Pancreas (tissue), 10 donors: Measurements from ENCODE around the gene MATK. TPM values are rescaled to one million over a fixed set of nuclear protein-coding genes. Genes with fewer than 3 reads are reported as not detected.

Experiments used
- ATAC-seq, 4 donors: fragments of 200-7000 bp; cut with Tn5 transposase; one replicate each; pipeline versions ENCODE4 v1.8.0 to v1.9.1; 2020; ENCODE audit warnings: mild to moderate bottlenecking in 4 of 4, moderate library complexity in 4 of 4
- DNase-seq, 6 donors: peaks; one replicate each; pipeline ENCODE4 v3.0.0-alpha.2; 2020
- FAIRE-seq: peaks from 2 replicates; lab custom pipeline; 2012; peaks lifted over from hg19 to GRCh38; lab: Jason Lieb, UNC
- H3K27ac ChIP-seq, 4 donors: fragments of 200-600 bp; sonication (generic); 1 replicate in 3 of 4; 2 replicates in 1 of 4; pipeline versions ENCODE4 v1.5.0 to v1.8.0; 2020
- H3K27me3 ChIP-seq, 4 donors: fragments of 200-600 bp; one replicate each; pipeline ENCODE4 v1.8.0; 2021
- H3K36me3 ChIP-seq, 3 donors: fragments of 200-600 bp; sonication (generic) in 1 of 3; one replicate each; pipeline versions ENCODE4 v1.5.0 to v1.8.0; 2020 to 2021
- H3K4me1 ChIP-seq, 3 donors: fragments of 200-600 bp; one replicate each; pipeline ENCODE4 v1.8.0; 2021
- H3K4me3 ChIP-seq, 4 donors: fragments of 200-600 bp; sonication (generic) in 2 of 4; one replicate each; pipeline versions ENCODE4 v1.5.0 to v1.8.0; 2020 to 2021
- H3K9me3 ChIP-seq, 4 donors: fragments of 200-600 bp; one replicate each; pipeline ENCODE4 v1.8.0; 2021
- WGBS, 2 donors: extraction: QIAGEN DNeasy Blood & Tissue Kit; methylation state at CpG; one replicate each; pipeline ENCODE4 v1.1.7; 2013; 5-methylcytosine and 5-hydroxymethylcytosine counted together
- intact Hi-C, 3 donors: fragments of 100-400 bp; cut with DNase I; formaldehyde crosslinking; loops; one replicate each; pipeline versions ENCODE4 v1.11.1 to v1.14.2; 2022
- polyA plus RNA-seq, 2 donors: library from polyadenylated mRNA; stranded (reverse); fragments of 200-250 nt; gene quantifications; one replicate each; pipeline ENCODE4 v1.2.3, GENCODE V29; 2013
- total RNA-seq, 6 donors: library from RNA; stranded (reverse); fragmentation: NEBNext Ultra II Directional in 4 of 6; extraction: Animal tissue kit (Norgen Biotek cat#: 25700) in 4 of 6; gene quantifications; one replicate each; pipeline versions ENCODE4 v1.2.1 to v1.2.4, GENCODE V29; 2021 to 2023
- TF ChIP-seq, protein P1 (sequence below), 4 donors: fragments of 200-600 bp; sonication (generic) in 3 of 4; IDR thresholded peaks; one replicate each; pipeline versions ENCODE4 v1.5.0 to v1.8.0; 2021; ENCODE audit warnings: antibody characterized with exemption in 4 of 4
- donor health status: healthy with polysubstance abuse.
- donor health status: DM: no; HTN: no; CAD: no; lungs with moderate emphysema.
- donor health status: DM: no; HTN: no; CAD: no.
- donor health status: control.
- donor health status: control.
- donor health status: Bipolar disorder and iron deficiency.
- donor health status: DM: yes; HTN: yes; CAD: no.
- donor health status: DM: no; HTN: no; CAD: no.
- donor health status: DM: no; HTN: no; CAD: no.
- donor health status: DM: yes; HTN: yes; CAD: no.

MATK gene
- total and polyA plus RNA-seq, 8 donors: 0.69 to 3.9 (median 1.7) TPM; not detected in 2

DNA sequence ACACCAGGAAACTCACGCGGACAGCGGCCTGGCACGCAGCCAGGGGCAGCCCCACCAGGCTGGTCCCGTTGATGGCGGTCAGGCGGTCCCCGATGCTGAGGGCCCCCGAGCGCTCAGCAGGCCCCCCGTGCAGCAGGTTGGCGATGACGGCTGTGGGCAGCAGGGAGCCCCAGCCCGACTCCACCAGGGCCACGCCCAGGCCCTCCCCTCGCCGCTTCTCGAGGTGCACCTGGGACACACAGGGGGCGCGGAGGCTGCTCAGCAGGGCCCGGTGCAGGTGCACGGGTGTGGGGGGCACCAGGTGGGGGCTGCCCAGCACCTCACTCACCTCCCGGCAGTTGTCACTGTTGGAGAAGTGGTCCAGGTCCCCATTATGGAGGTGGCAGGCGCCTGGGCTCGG lies 33.7 kb downstream of the MATK start:
- H3K9me3 ChIP-seq: no peaks in the 10 kb centered on the region
- FAIRE-seq: no peak

DNA sequence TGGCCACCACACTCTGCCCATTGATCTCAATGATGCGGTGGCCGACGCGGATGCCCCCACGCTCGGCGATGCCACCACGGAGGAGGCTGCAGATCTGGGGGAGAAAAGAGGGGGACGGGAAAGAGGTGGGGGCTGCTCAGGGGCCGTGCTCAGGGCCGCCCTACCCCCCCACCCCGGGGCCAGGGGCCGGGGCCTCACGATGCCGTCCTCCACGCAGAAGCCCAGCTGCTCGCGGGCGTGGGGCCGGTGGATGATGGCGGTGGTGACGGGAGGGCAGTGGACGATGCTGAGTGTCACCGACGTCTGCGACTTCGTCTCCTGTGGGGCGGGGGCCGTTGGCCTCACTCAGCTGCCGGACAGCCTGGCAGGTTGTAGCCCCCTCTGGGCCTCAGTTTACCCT lies 34.9 kb downstream of the MATK start:
- Histone ChIP-seq H3K4me1 (no peaks in the 10 kb centered on the region), H3K4me3 (no peak overlapping the region), H3K36me3 (peaks cover 0 to 18% (median 0%) of the 10 kb centered on the region in 3 donors), H3K27ac (no peak overlapping the region), H3K27me3 (no peaks in the 10 kb centered on the region), H3K9me3 (no peaks in the 10 kb centered on the region)
- no peak for FAIRE-seq
- WGBS, 2 donors: 94 to 95% methylated on average over 25 to 30 of the region's 30 CpGs
- ATAC-seq: no peak
- DNase-seq: peak in 1 of 6 donors; percentile 75
- intact Hi-C loops: no loop called here
- TF ChIP-seq, protein P1, sequence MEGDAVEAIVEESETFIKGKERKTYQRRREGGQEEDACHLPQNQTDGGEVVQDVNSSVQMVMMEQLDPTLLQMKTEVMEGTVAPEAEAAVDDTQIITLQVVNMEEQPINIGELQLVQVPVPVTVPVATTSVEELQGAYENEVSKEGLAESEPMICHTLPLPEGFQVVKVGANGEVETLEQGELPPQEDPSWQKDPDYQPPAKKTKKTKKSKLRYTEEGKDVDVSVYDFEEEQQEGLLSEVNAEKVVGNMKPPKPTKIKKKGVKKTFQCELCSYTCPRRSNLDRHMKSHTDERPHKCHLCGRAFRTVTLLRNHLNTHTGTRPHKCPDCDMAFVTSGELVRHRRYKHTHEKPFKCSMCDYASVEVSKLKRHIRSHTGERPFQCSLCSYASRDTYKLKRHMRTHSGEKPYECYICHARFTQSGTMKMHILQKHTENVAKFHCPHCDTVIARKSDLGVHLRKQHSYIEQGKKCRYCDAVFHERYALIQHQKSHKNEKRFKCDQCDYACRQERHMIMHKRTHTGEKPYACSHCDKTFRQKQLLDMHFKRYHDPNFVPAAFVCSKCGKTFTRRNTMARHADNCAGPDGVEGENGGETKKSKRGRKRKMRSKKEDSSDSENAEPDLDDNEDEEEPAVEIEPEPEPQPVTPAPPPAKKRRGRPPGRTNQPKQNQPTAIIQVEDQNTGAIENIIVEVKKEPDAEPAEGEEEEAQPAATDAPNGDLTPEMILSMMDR (IDR thresholded peaks at IDR 0.05): no peak

More for the DNA sequence above, 33.7 kb downstream of the MATK start:
- intact Hi-C loops: no loop called here
- peak in 1 of 6 donors; percentile 79 for DNase-seq
- Histone ChIP-seq H3K4me3 (no peak overlapping the region), H3K4me1 (no peaks in the 10 kb centered on the region), H3K27ac (no peak overlapping the region), H3K36me3 (peaks cover 0 to 18% (median 0%) of the 10 kb centered on the region in 3 donors), H3K27me3 (no peaks in the 10 kb centered on the region)
- TF ChIP-seq, protein P1 (IDR thresholded peaks at IDR 0.05): no peak
- 89 to 90% methylated on average over 24 to 25 of the region's 25 CpGs for WGBS, 2 donors
- ATAC-seq: no peak

DNA sequence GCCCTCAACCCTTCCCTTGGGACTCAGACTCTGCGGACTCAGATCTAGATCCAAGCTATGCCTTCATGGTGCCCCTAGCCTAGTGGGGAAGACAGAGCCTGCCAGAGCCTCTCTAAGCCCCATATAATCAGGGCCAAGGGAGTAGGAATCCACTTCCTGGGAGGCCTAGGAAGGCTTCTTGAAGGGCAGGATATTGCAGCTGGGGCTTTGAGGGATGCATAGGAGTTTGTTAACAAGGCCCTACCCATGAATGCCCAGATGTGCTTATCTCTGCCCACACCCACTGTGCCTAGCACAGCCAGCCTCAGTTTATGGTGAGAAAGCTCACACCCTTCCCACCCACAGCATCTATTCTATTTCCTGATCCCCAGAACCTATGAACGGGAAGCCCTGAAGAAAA lies 36.0 kb downstream of the MATK start:
- H3K27me3 ChIP-seq: no peaks in the 10 kb centered on the region
- H3K9me3 ChIP-seq: no peaks in the 10 kb centered on the region
- ATAC-seq (no peak), DNase-seq (no peak), FAIRE-seq (no peak)
- H3K4me3 ChIP-seq: no peak overlapping the region
- H3K4me1 ChIP-seq: no peaks in the 10 kb centered on the region
- TF ChIP-seq, protein P1 (IDR thresholded peaks at IDR 0.05): no peak
- no peak overlapping the region for H3K27ac ChIP-seq
- WGBS, 2 donors: 95 to 98% methylated on average over 2 of the region's 2 CpGs
- intact Hi-C loops: no loop called here
- peaks cover 0 to 18% (median 0%) of the 10 kb centered on the region in 3 donors for H3K36me3 ChIP-seq

DNA sequence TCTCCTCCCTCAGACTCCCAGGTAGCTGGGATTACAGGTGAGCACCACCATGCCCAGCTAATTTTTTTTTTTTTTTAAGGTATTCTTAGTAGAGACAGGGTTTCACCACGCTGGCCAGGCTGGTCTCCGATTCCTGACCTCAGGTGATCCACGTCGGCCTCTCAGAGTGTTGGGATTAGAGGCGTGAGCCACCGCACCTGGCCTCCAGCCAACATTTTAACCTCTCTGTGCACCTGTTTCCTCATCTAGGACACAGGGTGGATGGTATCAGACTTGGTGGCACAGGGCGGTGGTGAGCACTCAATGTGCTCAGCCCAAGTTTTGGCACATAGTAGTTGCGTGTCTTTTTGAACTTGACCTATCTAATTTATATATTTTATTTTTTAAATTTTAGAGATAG lies 37.2 kb downstream of the MATK start:
- FAIRE-seq (no peak), ATAC-seq (no peak), DNase-seq (no peak)
- H3K36me3 ChIP-seq: peaks cover 0 to 18% (median 0%) of the 10 kb centered on the region in 3 donors
- TF ChIP-seq, protein P1 (IDR thresholded peaks at IDR 0.05): no peak
- 74% methylated on average over 8 of the region's 8 CpGs for WGBS, 2 donors
- H3K4me3 ChIP-seq: no peak overlapping the region
- intact Hi-C loops: no loop called here
- H3K27me3 ChIP-seq: no peaks in the 10 kb centered on the region
- no peaks in the 10 kb centered on the region for H3K9me3 ChIP-seq
- no peaks in the 10 kb centered on the region for H3K4me1 ChIP-seq
- no peak overlapping the region for H3K27ac ChIP-seq

DNA sequence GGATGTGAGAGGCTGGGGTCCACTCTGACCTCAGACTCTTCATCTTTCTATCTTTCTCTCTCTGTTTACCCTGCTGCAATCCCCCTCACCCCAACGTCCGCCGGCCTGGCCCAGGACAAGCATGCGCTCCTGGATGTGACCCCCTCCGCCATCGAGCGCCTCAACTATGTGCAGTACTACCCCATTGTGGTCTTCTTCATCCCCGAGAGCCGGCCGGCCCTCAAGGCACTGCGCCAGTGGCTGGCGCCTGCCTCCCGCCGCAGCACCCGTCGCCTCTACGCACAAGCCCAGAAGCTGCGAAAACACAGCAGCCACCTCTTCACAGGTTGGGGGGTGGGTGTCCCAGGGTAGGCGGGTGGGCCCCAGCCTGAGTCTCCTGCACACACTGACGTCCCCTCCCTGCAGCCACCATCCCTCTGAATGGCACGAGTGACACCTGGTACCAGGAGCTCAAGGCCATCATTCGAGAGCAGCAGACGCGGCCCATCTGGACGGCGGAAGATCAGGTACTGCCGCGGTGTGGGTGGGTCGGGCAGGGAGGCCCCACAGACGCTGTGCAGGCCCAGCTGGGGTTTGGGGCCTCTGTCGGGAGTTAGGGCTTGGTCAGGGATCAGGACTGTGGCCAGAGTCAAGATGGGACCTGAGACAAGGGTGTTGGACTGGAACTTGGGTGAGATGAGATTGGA lies 39.7 kb downstream of the MATK start:
- 80 to 82% methylated on average over 30 to 31 of the region's 31 CpGs for WGBS, 2 donors
- Histone ChIP-seq H3K4me1 (no peaks in the 10 kb centered on the region), H3K4me3 (no peak overlapping the region), H3K9me3 (no peaks in the 10 kb centered on the region), H3K27ac (no peak overlapping the region), H3K27me3 (no peaks in the 10 kb centered on the region), H3K36me3 (peaks cover 0 to 11% (median 0%) of the 10 kb centered on the region in 3 donors)
- DNase-seq: peak in 1 of 6 donors; percentile 57
- ATAC-seq: no peak
- intact Hi-C loops: no loop called here
- TF ChIP-seq, protein P1 (IDR thresholded peaks at IDR 0.05): no peak
- FAIRE-seq: no peak
